Adrenal gland (tissue), 12 donors: ENCODE data around the gene PTPN1. TPM values are rescaled to one million over a fixed set of nuclear protein-coding genes. Genes with fewer than 3 reads are reported as not detected.

Experiments used
- DNase-seq, 7 donors: peaks; one replicate each; pipeline ENCODE4 v3.0.0-alpha.2; 2019 to 2020
- H3K27ac ChIP-seq, 5 donors: fragments of 200-600 bp; sonication (generic) in 4 of 5; 1 replicate in 3 of 5; 2 replicates in 2 of 5; pipeline versions ENCODE4 v1.5.1 to v1.8.0; 2016 to 2020; ENCODE audit warnings: mild to moderate bottlenecking in 1 of 5
- H3K27me3 ChIP-seq: fragments of 200-600 bp; 2 replicates; pipeline ENCODE4 v1.8.0; 2021
- H3K36me3 ChIP-seq, 2 donors: fragments of 200-600 bp; replicated peaks in 1 of 2; 1 replicate in 1 of 2; 2 replicates in 1 of 2; pipeline versions ENCODE4 v1.5.1 to v1.8.0; 2018 to 2022
- H3K4me1 ChIP-seq, 2 donors: fragments of 200-600 bp; replicated peaks in 1 of 2; 1 replicate in 1 of 2; 2 replicates in 1 of 2; pipeline versions ENCODE4 v1.5.1 to v1.8.0; 2018 to 2021
- H3K4me3 ChIP-seq, 4 donors: fragments of 200-600 bp; sonication (generic) in 3 of 4; one replicate each; pipeline ENCODE4 v1.5.1; 2016 to 2018
- H3K9me3 ChIP-seq, 3 donors: fragments of 200-600 bp; sonication (generic) in 1 of 3; replicated peaks in 1 of 3; 1 replicate in 2 of 3; 2 replicates in 1 of 3; pipeline versions ENCODE4 v1.5.1 to v1.8.0; 2016 to 2021
- CTCF ChIP-seq, 6 experiments: fragments of 450-650 bp in 4 of 6; fragments of 200-600 bp in 2 of 6; sonication (generic) in 1 of 6; IDR thresholded peaks; 1 replicate in 5 of 6; 2 replicates in 1 of 6; pipeline versions ENCODE4 v1.5.1 to v1.8.0; 2016 to 2021; ENCODE audit warnings: antibody characterized with exemption in 6 of 6, mild to moderate bottlenecking in 2 of 6, moderate library complexity in 1 of 6
- POLR2A ChIP-seq, 2 donors: fragments of 450-650 bp; IDR thresholded peaks; one replicate each; pipeline ENCODE4 v1.6.1; 2017; ENCODE audit warnings: antibody characterized with exemption in 2 of 2, mild to moderate bottlenecking in 2 of 2, moderate library complexity in 1 of 2
- WGBS, 4 donors: extraction: QIAGEN DNeasy Blood & Tissue Kit in 2 of 4; methylation state at CpG; one replicate each; pipeline versions ENCODE4 v1.1.5 to v1.1.7; 2013 to 2017; 5-methylcytosine and 5-hydroxymethylcytosine counted together
- intact Hi-C, 2 donors: fragments of 100-400 bp; cut with DNase I; formaldehyde crosslinking; loops; one replicate each; pipeline versions ENCODE4 v1.14.1 to v1.15.0; 2022 to 2023
- polyA plus RNA-seq, 3 donors: library from polyadenylated mRNA; stranded (reverse); fragments of 200-250 nt in 2 of 3; fragments of 350-450 nt in 1 of 3; fragmentation: Illumina TruSeq in 1 of 3; extraction: RNeasy Lipid Tissue Mini Kit (QIAGEN cat#74804) in 1 of 3; gene quantifications; one replicate each; pipeline ENCODE4 v1.2.3, GENCODE V29; 2013 to 2014
- total RNA-seq, 9 donors: library from RNA; depleted of rRNA in 4 of 9; stranded (reverse); fragments of >200 nt in 4 of 9; fragments of 120-200 nt in 1 of 9; fragmentation: NEBNext Ultra II Directional in 1 of 9; extraction: Animal tissue kit (Norgen Biotek cat#: 25700) in 1 of 9; gene quantifications; one replicate each; pipeline versions ENCODE4 v1.1.0 to v1.2.4, GENCODE V29; 2013 to 2023
- donor health status: healthy with polysubstance abuse.
- donor health status: Bipolar disorder and iron deficiency.
- donor health status: DM: yes; HTN: yes; CAD: no.
- donor health status: DM: no; HTN: no; CAD: no.
- donor health status: DM: no; HTN: no; CAD: no.
- donor health status: DM: yes; HTN: yes; CAD: no.

Gene PTPN1
- total and polyA plus RNA-seq, 12 donors: 17.0 to 49.2 (median 35.8) TPM

GRCh38 chr20:50543326-50543725, 33.1 kb downstream of the PTPN1 start:
- Histone ChIP-seq H3K36me3 (no peaks in the 10 kb centered on the region), H3K9me3 (no peaks in the 10 kb centered on the region), H3K27ac (peak overlapping the region in 2 of 5 donors; percentile 43 to 78), H3K27me3 (no peaks in the 10 kb centered on the region), H3K4me3 (no peak overlapping the region), H3K4me1 (peaks cover 16 to 68% of the 10 kb centered on the region in 2 donors)
- WGBS, 4 donors: 50 to 60% (median 56%) methylated on average over 5 of the region's 5 CpGs
- intact Hi-C loops: no loop called here
- no peak for DNase-seq
- no peak for TF ChIP-seq CTCF (IDR thresholded peaks at IDR 0.05)
- no peak for TF ChIP-seq POLR2A (IDR thresholded peaks at IDR 0.05)

- Histone ChIP-seq H3K4me1 (peaks cover 16 to 72% of the 10 kb centered on the region in 2 donors), H3K27ac (no peak overlapping the region), H3K9me3 (no peaks in the 10 kb centered on the region), H3K4me3 (no peak overlapping the region), H3K36me3 (no peaks in the 10 kb centered on the region), H3K27me3 (no peaks in the 10 kb centered on the region)
- DNase-seq: no peak
- WGBS, 4 donors: 87 to 92% (median 88%) methylated on average over 5 of the region's 5 CpGs
- TF ChIP-seq CTCF (IDR thresholded peaks at IDR 0.05) (no peak), POLR2A (IDR thresholded peaks at IDR 0.05) (no peak)
- intact Hi-C loops: no loop called here
Observed at GRCh38 chr20:50545126-50545525, 34.9 kb downstream of the PTPN1 start.

- Histone ChIP-seq H3K36me3 (no peaks in the 10 kb centered on the region), H3K9me3 (no peaks in the 10 kb centered on the region), H3K4me3 (no peak overlapping the region), H3K4me1 (peaks cover 2 to 58% of the 10 kb centered on the region in 2 donors), H3K27me3 (no peaks in the 10 kb centered on the region), H3K27ac (peak overlapping the region in 3 of 5 donors; percentile 4 to 66 (median 56))
- TF ChIP-seq POLR2A (IDR thresholded peaks at IDR 0.05): no peak
- no peak for TF ChIP-seq CTCF (IDR thresholded peaks at IDR 0.05)
- WGBS, 4 donors: 34 to 45% (median 41%) methylated on average over 5 of the region's 5 CpGs
- intact Hi-C loops: no loop called here
- peak in 3 of 7 donors; percentile 47 to 68 (median 49) for DNase-seq
Observed at GRCh38 chr20:50546729-50547314, 36.6 kb downstream of the PTPN1 start.

- TF ChIP-seq POLR2A (IDR thresholded peaks at IDR 0.05) (no peak), CTCF (IDR thresholded peaks at IDR 0.05) (no peak)
- 66 to 75% (median 70%) methylated on average over 6 of the region's 6 CpGs for WGBS, 4 donors
- H3K27me3 ChIP-seq: no peaks in the 10 kb centered on the region
- H3K27ac ChIP-seq: no peak overlapping the region
- no peak for DNase-seq
- no peak overlapping the region for H3K4me3 ChIP-seq
- intact Hi-C loops: no loop called here
- no peaks in the 10 kb centered on the region for H3K9me3 ChIP-seq
- peaks cover 0 to 47% of the 10 kb centered on the region in 2 donors for H3K4me1 ChIP-seq
- H3K36me3 ChIP-seq: no peaks in the 10 kb centered on the region
Observed at GRCh38 chr20:50547964-50548363, 37.8 kb downstream of the PTPN1 start.
